Peyer's patch (tissue), 4 donors: Measurements from ENCODE around the gene COL16A1. TPM values are rescaled to one million over a fixed set of nuclear protein-coding genes. Genes with fewer than 3 reads are reported as not detected.

ENCODE experiments used
- DNase-seq, 3 donors: peaks; one replicate each; pipeline ENCODE4 v3.0.0-alpha.2; 2017 to 2019
- H3K27ac ChIP-seq, 4 donors: fragments of 200-600 bp; sonication (generic); one replicate each; pipeline ENCODE4 v1.5.1; 2016 to 2019
- H3K27me3 ChIP-seq, 2 donors: fragments of 200-600 bp; sonication (generic); one replicate each; pipeline ENCODE4 v1.5.1; 2019
- H3K36me3 ChIP-seq, 3 donors: fragments of 200-600 bp; sonication (generic); one replicate each; pipeline ENCODE4 v1.5.1; 2016 to 2019
- H3K4me1 ChIP-seq, 4 donors: fragments of 200-600 bp; sonication (generic); one replicate each; pipeline ENCODE4 v1.5.1; 2016 to 2019
- H3K4me3 ChIP-seq, 4 donors: fragments of 200-600 bp; sonication (generic); 1 replicate in 3 of 4; 2 replicates in 1 of 4; pipeline ENCODE4 v1.5.1; 2016 to 2019; ENCODE audit warnings: mild to moderate bottlenecking in 1 of 4
- H3K9me3 ChIP-seq, 4 donors: fragments of 200-600 bp; sonication (generic); one replicate each; pipeline ENCODE4 v1.5.1; 2016 to 2019; ENCODE audit warnings: mild to moderate bottlenecking in 1 of 4
- POLR2A ChIP-seq, 2 donors: fragments of 450-650 bp; IDR thresholded peaks; one replicate each; pipeline ENCODE4 v1.5.1; 2017; ENCODE audit warnings: antibody characterized with exemption in 2 of 2, mild to moderate bottlenecking in 2 of 2, moderate library complexity in 2 of 2
- total RNA-seq, 4 donors: library from RNA; depleted of rRNA; stranded (reverse); fragments of >200 nt; gene quantifications; one replicate each; pipeline ENCODE4 v1.1.0, GENCODE V29; 2016
- TF ChIP-seq, protein P1 (sequence below), 6 experiments: fragments of 450-650 bp in 4 of 6; fragments of 200-600 bp in 2 of 6; sonication (generic) in 1 of 6; IDR thresholded peaks; one replicate each; pipeline ENCODE4 v1.5.1; 2017 to 2019; ENCODE audit warnings: antibody characterized with exemption in 6 of 6, mild to moderate bottlenecking in 3 of 6, moderate library complexity in 1 of 6

Gene COL16A1
- total RNA-seq, 4 donors from 2014 or later = 18.2 to 201 (median 58.3) TPM

DNA sequence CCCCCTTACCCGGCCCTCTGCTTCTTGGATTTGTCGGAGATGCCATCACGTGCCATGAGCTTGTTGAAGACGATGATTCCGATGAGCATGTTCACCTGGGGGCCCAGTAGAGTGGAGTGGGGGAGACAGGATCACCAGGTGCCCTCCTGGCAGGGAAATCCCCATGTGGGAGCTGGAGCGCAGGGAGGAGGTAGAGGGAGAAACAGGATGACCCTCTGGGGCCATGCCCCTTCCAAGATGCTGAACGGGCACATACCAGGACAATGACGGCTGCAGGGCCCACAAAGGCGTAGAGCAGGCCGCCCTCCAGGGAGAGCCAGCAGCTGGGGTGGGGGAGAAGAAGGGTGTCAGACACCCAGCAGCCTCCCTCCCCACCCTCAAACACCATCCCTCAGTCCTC is 31.8 kb upstream of the COL16A1 start:
- H3K9me3 ChIP-seq = no peaks in the 10 kb centered on the region
- no peak overlapping the region for H3K27ac ChIP-seq
- H3K36me3 ChIP-seq = no peaks in the 10 kb centered on the region
- H3K4me3 ChIP-seq = no peak overlapping the region
- H3K4me1 ChIP-seq = peaks cover 0 to 10% (median 0%) of the 10 kb centered on the region in 4 donors
- TF ChIP-seq, protein P1, sequence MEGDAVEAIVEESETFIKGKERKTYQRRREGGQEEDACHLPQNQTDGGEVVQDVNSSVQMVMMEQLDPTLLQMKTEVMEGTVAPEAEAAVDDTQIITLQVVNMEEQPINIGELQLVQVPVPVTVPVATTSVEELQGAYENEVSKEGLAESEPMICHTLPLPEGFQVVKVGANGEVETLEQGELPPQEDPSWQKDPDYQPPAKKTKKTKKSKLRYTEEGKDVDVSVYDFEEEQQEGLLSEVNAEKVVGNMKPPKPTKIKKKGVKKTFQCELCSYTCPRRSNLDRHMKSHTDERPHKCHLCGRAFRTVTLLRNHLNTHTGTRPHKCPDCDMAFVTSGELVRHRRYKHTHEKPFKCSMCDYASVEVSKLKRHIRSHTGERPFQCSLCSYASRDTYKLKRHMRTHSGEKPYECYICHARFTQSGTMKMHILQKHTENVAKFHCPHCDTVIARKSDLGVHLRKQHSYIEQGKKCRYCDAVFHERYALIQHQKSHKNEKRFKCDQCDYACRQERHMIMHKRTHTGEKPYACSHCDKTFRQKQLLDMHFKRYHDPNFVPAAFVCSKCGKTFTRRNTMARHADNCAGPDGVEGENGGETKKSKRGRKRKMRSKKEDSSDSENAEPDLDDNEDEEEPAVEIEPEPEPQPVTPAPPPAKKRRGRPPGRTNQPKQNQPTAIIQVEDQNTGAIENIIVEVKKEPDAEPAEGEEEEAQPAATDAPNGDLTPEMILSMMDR (IDR thresholded peaks at IDR 0.05) = no peak
- TF ChIP-seq POLR2A (IDR thresholded peaks at IDR 0.05) = no peak
- no peaks in the 10 kb centered on the region for H3K27me3 ChIP-seq
- DNase-seq = no peak

DNA sequence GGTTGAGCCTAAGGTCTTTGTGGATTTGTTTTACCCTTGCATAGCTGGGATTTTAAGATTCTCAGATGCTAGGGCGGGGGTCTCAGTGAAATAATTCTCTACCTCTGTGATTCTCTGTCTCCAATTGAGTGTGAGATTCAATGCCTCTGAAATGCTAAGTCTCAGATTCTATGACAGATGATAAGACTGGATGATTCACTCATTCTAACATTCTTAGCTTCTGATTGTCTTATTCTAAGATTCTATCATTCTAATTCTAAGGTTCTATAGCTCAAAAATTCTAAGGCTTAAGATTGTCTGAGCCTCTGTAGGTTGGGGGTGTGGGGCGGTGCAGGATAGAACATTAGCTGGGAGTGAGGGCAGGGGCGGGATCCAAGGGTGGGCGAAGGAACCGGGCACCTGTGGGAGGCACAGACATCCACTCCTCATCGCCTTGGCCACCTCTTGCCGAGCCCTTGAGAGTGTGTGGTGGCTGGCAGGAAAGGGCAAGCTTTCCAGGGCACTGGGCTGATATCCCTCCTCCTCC is 30.8 kb upstream of the COL16A1 start:
- H3K36me3 ChIP-seq = no peaks in the 10 kb centered on the region
- H3K27ac ChIP-seq = no peak overlapping the region
- H3K9me3 ChIP-seq = no peaks in the 10 kb centered on the region
- H3K4me1 ChIP-seq = peaks cover 0 to 10% (median 0%) of the 10 kb centered on the region in 4 donors
- no peak for DNase-seq
- H3K27me3 ChIP-seq = no peaks in the 10 kb centered on the region
- TF ChIP-seq, protein P1 (IDR thresholded peaks at IDR 0.05) = no peak
- TF ChIP-seq POLR2A (IDR thresholded peaks at IDR 0.05) = no peak
- no peak overlapping the region for H3K4me3 ChIP-seq

DNA sequence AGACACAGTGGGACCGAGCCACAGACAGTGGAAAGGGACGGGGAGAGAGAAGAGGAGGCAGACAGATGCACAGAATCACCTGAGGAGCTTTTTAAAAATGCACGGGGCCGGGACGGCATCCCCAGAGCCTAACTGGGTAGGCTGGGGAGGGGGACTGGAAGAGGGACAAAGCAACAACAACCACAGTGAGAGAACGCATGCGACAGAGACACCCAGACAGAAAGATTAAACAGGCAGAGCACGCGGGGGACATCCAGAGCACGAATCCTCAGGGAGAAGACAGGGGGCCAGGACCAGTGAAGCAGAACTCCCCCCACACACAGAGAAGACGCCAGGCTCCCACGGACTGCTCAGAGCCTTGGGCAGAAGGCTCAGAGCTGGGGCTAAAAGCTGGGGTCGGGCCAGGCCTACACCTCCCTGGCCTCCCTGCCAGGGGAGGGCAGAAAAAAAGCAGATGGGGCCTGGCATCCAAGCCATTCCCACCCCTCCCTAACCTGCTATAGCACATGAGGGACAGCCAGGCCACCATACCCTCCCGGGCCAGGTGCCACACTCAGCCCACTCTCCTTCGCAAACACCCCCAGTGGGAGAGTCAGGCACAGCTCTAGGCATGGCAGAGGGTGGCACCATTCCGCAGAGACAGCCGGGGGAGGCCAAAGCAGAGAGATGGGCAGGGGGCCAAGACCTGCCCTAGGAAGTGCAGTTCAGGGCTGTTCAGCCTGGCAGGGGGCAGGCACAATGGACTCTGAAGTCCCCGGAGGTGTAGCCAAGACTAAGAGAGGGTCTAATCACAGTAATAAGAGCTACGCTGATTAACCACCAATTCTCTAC is 29.8 kb upstream of the COL16A1 start:
- no peaks in the 10 kb centered on the region for H3K9me3 ChIP-seq
- TF ChIP-seq, protein P1 (IDR thresholded peaks at IDR 0.05) = no peak
- no peak for TF ChIP-seq POLR2A (IDR thresholded peaks at IDR 0.05)
- H3K4me3 ChIP-seq = no peak overlapping the region
- H3K27me3 ChIP-seq = no peaks in the 10 kb centered on the region
- no peaks in the 10 kb centered on the region for H3K36me3 ChIP-seq
- peaks cover 0 to 10% (median 0%) of the 10 kb centered on the region in 4 donors for H3K4me1 ChIP-seq
- DNase-seq = no peak
- no peak overlapping the region for H3K27ac ChIP-seq

DNA sequence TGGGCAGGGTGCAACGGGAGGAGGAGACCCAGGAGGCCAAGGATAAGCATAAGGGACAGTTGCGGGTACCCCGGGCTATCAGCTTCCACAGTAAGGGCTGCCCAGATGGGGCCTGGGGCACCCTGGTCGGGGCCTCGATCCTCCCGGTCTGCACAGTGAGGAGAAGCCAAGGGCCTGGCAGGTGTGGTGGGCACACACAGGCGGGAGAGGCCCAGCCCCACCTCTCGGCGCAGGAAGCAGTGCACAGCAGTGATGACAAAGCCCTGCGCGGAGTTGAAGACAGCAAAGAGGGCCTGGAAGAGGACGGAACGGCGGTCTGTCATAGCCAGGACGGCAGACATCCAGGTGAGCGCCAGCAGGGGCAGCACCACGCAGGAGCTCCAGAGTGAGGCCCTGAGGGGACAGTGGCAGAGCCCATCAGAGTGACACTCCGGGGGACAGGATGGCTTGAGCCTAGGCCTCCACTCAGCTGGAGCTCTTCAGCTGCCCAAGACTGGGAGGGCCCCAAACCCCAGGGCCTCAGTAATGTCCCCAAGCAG is 29.0 kb upstream of the COL16A1 start:
- H3K4me1 ChIP-seq = peaks cover 0 to 10% (median 0%) of the 10 kb centered on the region in 4 donors
- no peak for DNase-seq
- H3K27ac ChIP-seq = no peak overlapping the region
- no peaks in the 10 kb centered on the region for H3K9me3 ChIP-seq
- no peak for TF ChIP-seq POLR2A (IDR thresholded peaks at IDR 0.05)
- TF ChIP-seq, protein P1 (IDR thresholded peaks at IDR 0.05) = no peak
- H3K27me3 ChIP-seq = no peaks in the 10 kb centered on the region
- H3K36me3 ChIP-seq = no peaks in the 10 kb centered on the region
- no peak overlapping the region for H3K4me3 ChIP-seq

DNA sequence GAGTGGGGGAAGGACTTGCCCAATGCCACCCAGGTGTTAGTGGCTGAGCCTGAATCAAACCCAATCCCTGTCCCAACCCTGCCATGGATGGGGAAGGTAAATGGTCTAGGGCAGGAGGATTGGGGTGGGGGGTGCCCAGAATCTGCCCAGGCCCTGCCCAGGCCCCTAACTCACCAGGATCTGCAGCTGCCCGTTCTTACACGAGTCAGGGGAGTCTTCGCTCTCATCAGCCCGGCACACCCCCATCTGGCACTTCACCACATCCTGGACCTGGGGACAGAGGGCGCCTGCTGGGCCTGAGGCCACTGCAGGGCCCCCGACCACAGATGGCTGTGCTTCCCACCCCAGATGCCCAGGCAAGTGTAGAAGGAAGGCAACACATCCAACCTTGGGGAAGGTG is 28.5 kb upstream of the COL16A1 start:
- Histone ChIP-seq H3K36me3 (no peaks in the 10 kb centered on the region), H3K4me1 (peaks cover 0 to 10% (median 0%) of the 10 kb centered on the region in 4 donors), H3K9me3 (no peaks in the 10 kb centered on the region), H3K27me3 (no peaks in the 10 kb centered on the region), H3K4me3 (no peak overlapping the region), H3K27ac (no peak overlapping the region)
- TF ChIP-seq, protein P1 (IDR thresholded peaks at IDR 0.05) = no peak
- TF ChIP-seq POLR2A (IDR thresholded peaks at IDR 0.05) = no peak
- no peak for DNase-seq
